GM23248 (cell line): ENCODE results near the gene C5orf15. TPM values are rescaled to one million over a fixed set of nuclear protein-coding genes. Genes with fewer than 3 reads are reported as not detected.

Source experiments
- DNase-seq: peaks from one replicate; pipeline ENCODE4 v3.0.0-alpha.2; 2015
- H2AFZ ChIP-seq: fragments of 200-600 bp; sonication (generic); 2 replicates; pipeline ENCODE4 v1.6.1; 2016; ENCODE audit warnings: antibody characterized with exemption
- H3F3A ChIP-seq: fragments of 200-600 bp; sonication (generic); 2 replicates; pipeline ENCODE4 v1.6.1; 2016; ENCODE audit warnings: mild to moderate bottlenecking, antibody characterized with exemption, mixed run types; ENCODE audit not compliant: insufficient read depth
- H3K27ac ChIP-seq: fragments of 200-600 bp; sonication (generic); 2 replicates; pipeline ENCODE4 v1.5.1; 2016; ENCODE audit warnings: mild to moderate bottlenecking
- H3K27me3 ChIP-seq: fragments of 200-600 bp; sonication (generic); replicated peaks from 2 replicates; pipeline ENCODE4 v1.6.1; 2016; ENCODE audit warnings: mild to moderate bottlenecking; ENCODE audit not compliant: insufficient read depth
- H3K36me3 ChIP-seq: fragments of 200-600 bp; sonication (generic); 2 replicates; pipeline ENCODE4 v1.6.1; 2016; ENCODE audit warnings: low read depth, mild to moderate bottlenecking
- H3K4me1 ChIP-seq: fragments of 200-600 bp; sonication (generic); 2 replicates; pipeline ENCODE4 v1.6.1; 2016; ENCODE audit warnings: mild to moderate bottlenecking; ENCODE audit not compliant: insufficient read depth
- H3K4me2 ChIP-seq: fragments of 200-600 bp; sonication (generic); one replicate; pipeline ENCODE4 v1.6.1; 2016; ENCODE audit warnings: mild to moderate bottlenecking; ENCODE audit not compliant: unreplicated experiment
- H3K4me3 ChIP-seq: fragments of 200-600 bp; sonication (generic); 2 replicates; pipeline ENCODE4 v1.5.1; 2016; ENCODE audit warnings: mild to moderate bottlenecking
- H3K79me2 ChIP-seq: fragments of 200-600 bp; sonication (generic); 2 replicates; pipeline ENCODE4 v1.6.1; 2016; ENCODE audit warnings: mild to moderate bottlenecking; ENCODE audit not compliant: insufficient read depth
- H3K9ac ChIP-seq: fragments of 200-600 bp; sonication (generic); 2 replicates; pipeline ENCODE4 v1.6.1; 2016; ENCODE audit warnings: mild to moderate bottlenecking
- H3K9me2 ChIP-seq: fragments of 200-600 bp; sonication (generic); 2 replicates; pipeline ENCODE4 v1.6.1; 2016; ENCODE audit warnings: mixed run types, mild to moderate bottlenecking, moderate library complexity; ENCODE audit not compliant: insufficient read depth
- H3K9me3 ChIP-seq: fragments of 200-600 bp; sonication (generic); one replicate; pipeline ENCODE4 v1.6.1; 2017; ENCODE audit warnings: low read depth
- H4K20me1 ChIP-seq: fragments of 200-600 bp; sonication (generic); 2 replicates; pipeline ENCODE4 v1.6.0; 2016; ENCODE audit not compliant: insufficient read depth
- EZH2 ChIP-seq: fragments of 200-600 bp; sonication (generic); IDR thresholded peaks from 2 replicates; pipeline ENCODE4 v1.6.1; 2018; ENCODE audit warnings: antibody characterized with exemption, mild to moderate bottlenecking; ENCODE audit not compliant: insufficient read depth, poor library complexity, severe bottlenecking
- EZH2phosphoT487 ChIP-seq: fragments of 200-600 bp; sonication (generic); IDR thresholded peaks from 2 replicates; pipeline ENCODE4 v1.6.1; 2018; ENCODE audit warnings: antibody characterized with exemption, moderate library complexity, mild to moderate bottlenecking, low read depth; ENCODE audit not compliant: insufficient read depth
- WGBS, 2 experiments: methylation state at CpG; one replicate each; pipeline ENCODE4 v1.1.6; 2015 to 2017; ENCODE audit warnings: low lambda C conversion rate in 2 of 2, low coverage in 1 of 2; ENCODE audit errors: missing lambda C conversion rate in 2 of 2; 5-methylcytosine and 5-hydroxymethylcytosine counted together
- in situ Hi-C: fragments of 300-500 bp; cut with MboI; formaldehyde crosslinking; loops from 2 replicates; pipeline ENCODE4 v1.15.0; 2020
- polyA plus RNA-seq: library from polyadenylated mRNA; unstranded; fragments of >200 nt; fragmentation: Nextera tagmentation; extraction: Ambion mirVana; gene quantifications from 2 replicates; pipeline ENCODE4 v1.2.1, GENCODE V29; 2016
- total RNA-seq: library from RNA; depleted of rRNA; stranded (reverse); fragments of >200 nt; shearing (Covaris generic); gene quantifications from 2 replicates; pipeline ENCODE4 v1.2.3, GENCODE V29; 2014; rRNA removed

The C5orf15 gene
- total and polyA plus RNA-seq, 2 experiments from 2014 or later = 122 to 128 TPM

- TF ChIP-seq EZH2 = no peak
- TF ChIP-seq EZH2phosphoT487 = no peak
- in situ Hi-C loops = no loop called here
- H3K36me3 ChIP-seq = no peaks in the 10 kb centered on the region
- no peaks in the 10 kb centered on the region for H3K79me2 ChIP-seq
- no peak overlapping the region for H3K9ac ChIP-seq
- DNase-seq = no peak
- no peak overlapping the region for H3K4me3 ChIP-seq
- H3K4me1 ChIP-seq = no peaks in the 10 kb centered on the region
- no peaks in the 10 kb centered on the region for H4K20me1 ChIP-seq
- no peak overlapping the region for H2AFZ ChIP-seq
- WGBS, 2 experiments = 51 to 59% methylated on average over 4 of the region's 4 CpGs
- H3K9me2 ChIP-seq = no peaks in the 10 kb centered on the region
- H3F3A ChIP-seq = no peaks in the 10 kb centered on the region
- H3K27ac ChIP-seq = no peak overlapping the region
- peaks cover 8% of the 10 kb centered on the region; the same call in 1 of the 2 replicates for H3K27me3 ChIP-seq
- no peaks in the 10 kb centered on the region for H3K9me3 ChIP-seq
- H3K4me2 ChIP-seq = no peak overlapping the region
These were observed 58.8 kb downstream of the C5orf15 start for GRCh38 chr5:133909603-133910002.

- H3F3A ChIP-seq = no peaks in the 10 kb centered on the region
- no peak overlapping the region for H3K4me2 ChIP-seq
- H3K9me2 ChIP-seq = no peaks in the 10 kb centered on the region
- 54 to 65% methylated on average over 8 to 9 of the region's 9 CpGs for WGBS, 2 experiments
- no peaks in the 10 kb centered on the region for H4K20me1 ChIP-seq
- in situ Hi-C loops = no loop called here
- no peak overlapping the region for H2AFZ ChIP-seq
- no peak for TF ChIP-seq EZH2
- no peak for TF ChIP-seq EZH2phosphoT487
- H3K9ac ChIP-seq = no peak overlapping the region
- H3K79me2 ChIP-seq = no peaks in the 10 kb centered on the region
- H3K4me1 ChIP-seq = no peaks in the 10 kb centered on the region
- no peak for DNase-seq
- H3K9me3 ChIP-seq = no peaks in the 10 kb centered on the region
- H3K4me3 ChIP-seq = no peak overlapping the region
- no peak overlapping the region for H3K27ac ChIP-seq
- H3K36me3 ChIP-seq = no peaks in the 10 kb centered on the region
- H3K27me3 ChIP-seq = no peaks in the 10 kb centered on the region; the same call in 1 of the 2 replicates
These were observed 61.4 kb downstream of the C5orf15 start for GRCh38 chr5:133907075-133907474.

- Histone ChIP-seq H3K4me3 (no peak overlapping the region), H3K27me3 (no peaks in the 10 kb centered on the region; the same call in 1 of the 2 replicates), H3K9me2 (no peaks in the 10 kb centered on the region), H3K4me1 (no peaks in the 10 kb centered on the region), H3K36me3 (no peaks in the 10 kb centered on the region), H3K79me2 (no peaks in the 10 kb centered on the region), H3F3A (no peaks in the 10 kb centered on the region), H3K4me2 (no peak overlapping the region), H3K9me3 (no peaks in the 10 kb centered on the region), H3K9ac (no peak overlapping the region), H3K27ac (no peak overlapping the region), H4K20me1 (no peaks in the 10 kb centered on the region), H2AFZ (no peak overlapping the region)
- in situ Hi-C loops = no loop called here
- TF ChIP-seq EZH2phosphoT487 (no peak), EZH2 (no peak)
- no peak for DNase-seq
- 66 to 68% methylated on average over 6 of the region's 6 CpGs for WGBS, 2 experiments
These were observed 62.1 kb downstream of the C5orf15 start for GRCh38 chr5:133906303-133906702.

Other genes with a start within 250 kb of the C5orf15 start
- gene VDAC1, start 36.4 kb upstream of the C5orf15 start, total RNA-seq = 329 and 332 TPM in 2 replicates
- 318 and 337 TPM in 2 replicates for gene VDAC1, start 36.4 kb upstream of the C5orf15 start, polyA plus RNA-seq
- gene TCF7, start 146.1 kb upstream of the C5orf15 start, total RNA-seq = 1.4 and 2.5 TPM in 2 replicates
- 2.4 and 2.7 TPM in 2 replicates for gene TCF7, start 146.1 kb upstream of the C5orf15 start, polyA plus RNA-seq
- 238 and 245 TPM in 2 replicates for gene SKP1, start 208.3 kb upstream of the C5orf15 start, total RNA-seq
- gene SKP1, start 208.3 kb upstream of the C5orf15 start, polyA plus RNA-seq = 1,125 and 1,145 TPM in 2 replicates